HG03280 (cell line): Measurements from ENCODE around the gene YWHAQ.

Source experiments
- ATAC-seq: cut with Tn5 transposase; IDR thresholded peaks from one replicate; pipeline ENCODE4 v1.9.1; 2021; ENCODE audit warnings: mild to moderate bottlenecking, moderate library complexity; ENCODE audit not compliant: unreplicated experiment

The YWHAQ gene

DNA sequence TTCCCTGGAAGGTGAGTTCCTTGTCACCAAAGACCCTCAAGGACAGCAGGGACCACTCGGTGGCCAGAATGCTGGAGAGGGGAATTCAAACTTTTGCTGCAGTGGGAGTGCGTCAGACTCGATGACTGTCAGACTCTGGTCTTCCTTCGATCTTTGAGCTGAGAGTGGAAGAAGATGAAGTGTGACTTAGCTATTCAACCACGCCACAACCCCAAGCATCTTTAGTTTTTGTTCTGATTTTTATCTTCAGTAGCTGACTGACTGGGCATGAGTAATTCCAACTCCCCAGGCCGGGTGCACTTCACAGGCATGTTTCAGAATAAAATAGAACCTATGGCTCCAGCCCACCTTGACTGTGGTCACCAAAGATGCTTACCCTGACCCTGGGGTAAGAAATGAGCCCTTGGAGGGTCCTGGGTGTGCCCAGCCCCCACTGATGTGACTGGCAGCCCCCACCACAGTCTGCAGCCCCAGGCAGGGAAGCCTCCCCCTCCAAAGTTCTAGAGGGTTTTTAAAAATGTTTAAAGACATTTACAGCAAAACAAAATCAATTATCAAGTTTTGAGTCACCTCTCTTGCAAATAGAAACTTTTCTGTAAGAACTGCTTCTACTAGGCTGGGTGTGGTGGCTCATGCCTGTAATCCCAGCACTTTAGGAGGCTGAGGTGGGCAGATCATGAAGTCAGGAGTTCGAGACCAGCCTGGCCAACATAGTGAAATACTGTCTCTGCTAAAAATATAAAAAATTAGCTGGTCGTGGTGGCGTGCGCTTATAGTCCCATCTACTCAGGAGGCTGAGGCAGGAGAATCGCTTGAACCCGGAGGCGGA, 24.9 kb upstream of the YWHAQ start:
- ATAC-seq = no peak

DNA sequence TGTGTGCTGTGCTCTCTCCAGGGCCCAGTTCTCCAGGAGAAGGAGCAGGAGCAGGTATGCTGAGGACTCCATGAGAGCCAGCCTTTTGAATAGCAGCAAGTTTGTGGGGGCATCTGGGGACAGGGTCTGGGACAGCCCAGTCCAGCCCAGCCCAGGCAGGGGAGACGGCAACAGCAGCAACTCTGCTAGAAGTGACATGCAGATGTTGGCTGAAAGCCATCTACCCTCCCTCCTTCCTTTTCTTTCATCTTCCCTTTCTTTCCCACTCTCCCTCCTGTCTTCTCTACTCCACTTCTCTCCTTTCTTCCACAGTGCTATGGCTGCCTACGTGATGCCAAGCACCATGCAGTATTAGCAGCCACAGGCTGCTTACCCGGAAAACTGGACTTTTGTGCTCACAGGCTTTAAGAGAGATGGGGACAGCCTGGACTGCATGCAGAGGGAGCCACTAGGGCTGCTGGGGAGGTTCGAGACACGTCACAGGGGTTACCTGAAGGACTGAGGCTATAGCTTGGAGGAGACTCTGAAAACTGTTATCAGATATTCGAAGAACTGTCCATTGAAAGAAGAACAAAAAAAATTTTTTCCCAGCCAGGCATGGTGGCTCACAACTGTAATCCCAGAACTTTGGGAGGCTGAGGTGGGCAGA, 23.8 kb upstream of the YWHAQ start:
- ATAC-seq = no peak

- ATAC-seq = no peak
Measured at GRCh38 chr2:9653485-9654271, 22.9 kb upstream of the YWHAQ start.

- no peak for ATAC-seq
Measured at GRCh38 chr2:9652898-9653479, 22.2 kb upstream of the YWHAQ start.

DNA sequence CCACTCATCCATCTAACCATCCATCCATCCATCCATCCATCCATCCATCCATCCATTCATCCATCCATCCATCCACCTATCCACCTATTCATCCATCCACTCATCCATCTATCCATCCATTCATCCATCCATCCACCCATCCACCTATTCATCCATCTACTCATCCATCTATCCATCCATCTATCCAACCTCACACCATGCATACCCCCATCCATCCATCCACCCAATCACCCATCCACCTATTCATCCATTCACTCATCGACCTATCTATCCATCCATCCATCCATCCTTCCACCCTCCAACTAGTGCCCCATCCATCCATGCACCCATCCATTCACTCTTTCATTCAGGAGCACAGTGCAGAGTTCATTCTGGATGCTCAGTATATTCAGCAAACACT, 21.5 kb upstream of the YWHAQ start:
- no peak for ATAC-seq

GRCh38 chr2:9650119-9650821, 19.5 kb upstream of the YWHAQ start:
- no peak for ATAC-seq

- ATAC-seq = no peak
Measured at GRCh38 chr2:9649261-9649660, 18.5 kb upstream of the YWHAQ start.

DNA sequence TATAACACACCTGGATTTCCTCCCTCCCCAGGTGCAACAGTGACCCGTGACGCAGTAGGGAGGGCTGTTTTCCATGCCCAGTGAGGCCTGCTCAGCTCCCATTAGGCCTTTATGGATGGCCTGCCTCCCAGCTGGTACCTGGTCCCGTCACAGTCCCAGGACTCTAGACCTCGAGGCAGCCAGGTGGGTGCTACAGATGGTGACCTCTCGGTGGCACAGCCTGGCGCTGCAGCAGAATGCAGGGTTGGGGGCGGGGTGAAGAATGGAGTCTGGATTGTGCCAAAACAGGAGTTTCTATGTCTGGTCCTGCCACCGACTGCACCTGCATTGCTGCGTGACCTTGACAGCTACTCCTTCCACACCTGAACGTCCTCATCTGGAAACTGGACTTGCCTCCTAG, 18.0 kb upstream of the YWHAQ start:
- ATAC-seq = no peak

DNA sequence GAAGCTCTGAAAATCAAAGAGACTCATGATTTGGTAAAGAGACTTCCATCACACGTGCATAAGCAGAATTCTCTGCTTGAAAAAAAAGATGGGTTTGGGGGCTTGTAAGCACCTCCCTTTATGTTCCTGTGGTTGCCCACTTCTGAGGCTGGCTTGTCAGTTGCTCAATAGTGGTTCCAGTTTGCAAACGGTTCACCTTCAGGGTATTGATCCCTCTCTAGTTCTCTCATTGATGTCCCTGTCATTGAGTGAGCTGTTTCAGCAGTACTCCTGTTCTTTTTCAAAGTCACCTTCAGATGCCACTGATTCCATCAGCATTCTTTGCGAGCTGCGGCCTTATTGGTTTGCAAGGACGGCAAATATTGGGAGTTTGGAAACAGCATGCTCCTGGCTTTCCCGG, 17.1 kb upstream of the YWHAQ start:
- no peak for ATAC-seq

DNA sequence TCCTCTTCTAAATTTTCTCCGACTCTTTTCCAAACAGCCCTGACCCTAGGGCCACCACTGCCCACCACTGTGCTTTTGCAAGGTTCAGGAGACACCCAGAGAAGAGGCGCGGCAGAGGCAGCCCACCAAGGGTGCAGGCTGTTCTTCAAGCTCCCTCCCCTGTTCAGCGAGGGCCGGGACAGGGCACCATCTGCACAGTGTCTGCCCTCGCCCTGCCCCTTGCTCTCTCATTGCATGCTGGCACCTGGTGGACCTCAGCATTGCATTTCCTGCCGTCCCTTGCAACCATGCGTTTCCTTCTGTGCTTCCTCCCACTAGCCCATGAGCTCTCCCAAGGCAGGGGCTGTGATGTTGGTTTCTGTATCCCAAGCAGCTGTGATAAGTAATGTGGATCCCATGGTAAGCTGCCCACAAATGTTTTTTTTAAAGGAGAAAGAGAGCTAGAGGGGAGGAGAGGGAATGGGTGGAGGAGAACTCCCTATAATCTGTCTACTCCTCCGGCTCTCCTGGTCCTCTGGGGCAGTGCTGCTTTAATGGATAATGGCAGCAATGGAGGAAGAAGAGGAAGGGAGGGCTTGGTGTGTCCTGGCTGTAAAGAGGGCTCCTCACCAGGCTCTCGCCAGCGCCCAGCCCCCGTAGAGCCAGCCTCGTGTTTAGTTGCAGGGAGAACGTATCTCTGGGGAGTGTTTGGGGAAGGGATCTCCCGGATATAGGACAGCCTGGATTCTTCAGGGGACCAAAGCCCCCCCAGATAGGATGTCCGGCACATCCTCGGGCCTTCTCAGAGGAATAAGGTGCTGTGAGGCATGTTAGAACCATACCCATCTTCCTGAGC, 15.6 kb upstream of the YWHAQ start:
- ATAC-seq = no peak

DNA sequence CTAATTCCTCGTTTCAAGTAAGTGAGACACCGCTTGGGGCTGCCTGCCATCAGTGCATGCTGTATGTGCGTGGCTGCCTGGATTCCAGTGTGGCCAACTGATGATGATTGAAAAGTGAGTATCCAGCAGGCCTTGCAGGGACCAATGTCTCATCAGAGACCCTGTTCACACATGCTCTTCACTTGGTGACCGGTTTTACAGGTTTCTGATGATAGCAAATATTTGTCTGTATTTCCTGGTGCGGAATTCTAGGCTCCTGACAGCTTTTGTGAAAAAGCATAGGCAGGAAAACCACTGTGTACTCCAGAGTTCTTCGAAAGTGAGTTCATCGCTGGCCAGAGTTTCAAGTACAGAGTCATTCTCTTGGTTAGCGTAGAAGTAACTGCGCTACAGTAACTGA, 13.8 kb upstream of the YWHAQ start:
- no peak for ATAC-seq

DNA sequence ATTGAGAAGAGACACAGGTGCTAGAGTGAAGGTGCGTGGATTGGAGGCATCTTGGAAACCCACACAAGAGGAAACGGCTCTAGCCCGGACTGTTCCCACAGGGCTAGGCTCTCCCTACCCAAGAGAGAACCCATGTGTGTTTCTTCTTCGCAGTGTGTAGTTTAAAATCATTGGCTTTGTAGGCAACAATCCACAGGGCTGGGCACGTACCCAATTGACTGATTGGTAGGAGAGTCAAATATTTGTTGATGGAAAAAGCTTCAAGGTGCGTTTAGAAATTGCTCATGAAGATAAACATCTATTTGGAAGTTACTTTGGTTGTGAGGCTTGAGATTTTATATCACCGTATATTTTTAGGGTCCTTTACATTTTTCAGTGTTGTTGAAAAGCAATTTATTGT, 13.2 kb upstream of the YWHAQ start:
- ATAC-seq = no peak

- no peak for ATAC-seq
Measured at GRCh38 chr2:9641641-9642040, 10.8 kb upstream of the YWHAQ start.

GRCh38 chr2:9640403-9641104, 9.8 kb upstream of the YWHAQ start:
- ATAC-seq = no peak

DNA sequence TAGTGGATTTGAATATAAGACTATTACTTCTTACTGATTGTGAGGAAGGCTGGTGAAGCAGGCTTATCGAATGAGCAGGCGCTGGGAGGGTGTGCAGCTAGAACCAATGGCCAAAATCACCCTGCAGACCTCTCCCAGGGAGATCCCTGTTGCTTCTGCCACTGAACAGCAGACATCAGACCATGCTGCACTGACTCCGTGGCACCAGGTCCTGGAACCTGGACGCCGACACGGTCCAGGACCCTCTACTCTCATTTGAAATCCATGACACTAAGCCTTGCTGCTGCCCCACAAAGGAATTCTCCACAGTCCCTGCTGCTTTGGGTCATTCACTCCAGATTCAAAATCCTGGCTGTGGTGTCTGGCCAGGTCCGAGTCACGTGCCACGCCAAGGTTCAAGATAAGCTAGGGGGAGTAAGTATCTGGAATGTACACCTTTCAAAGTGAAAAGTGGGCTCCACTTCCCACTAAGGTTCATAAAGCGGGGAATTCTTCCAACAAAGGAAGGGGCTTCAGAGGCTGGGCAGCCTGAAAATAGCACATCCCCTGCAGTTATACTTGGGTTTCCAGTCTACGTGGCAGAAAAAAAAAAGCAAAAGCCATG, 9.0 kb upstream of the YWHAQ start:
- no peak for ATAC-seq

DNA sequence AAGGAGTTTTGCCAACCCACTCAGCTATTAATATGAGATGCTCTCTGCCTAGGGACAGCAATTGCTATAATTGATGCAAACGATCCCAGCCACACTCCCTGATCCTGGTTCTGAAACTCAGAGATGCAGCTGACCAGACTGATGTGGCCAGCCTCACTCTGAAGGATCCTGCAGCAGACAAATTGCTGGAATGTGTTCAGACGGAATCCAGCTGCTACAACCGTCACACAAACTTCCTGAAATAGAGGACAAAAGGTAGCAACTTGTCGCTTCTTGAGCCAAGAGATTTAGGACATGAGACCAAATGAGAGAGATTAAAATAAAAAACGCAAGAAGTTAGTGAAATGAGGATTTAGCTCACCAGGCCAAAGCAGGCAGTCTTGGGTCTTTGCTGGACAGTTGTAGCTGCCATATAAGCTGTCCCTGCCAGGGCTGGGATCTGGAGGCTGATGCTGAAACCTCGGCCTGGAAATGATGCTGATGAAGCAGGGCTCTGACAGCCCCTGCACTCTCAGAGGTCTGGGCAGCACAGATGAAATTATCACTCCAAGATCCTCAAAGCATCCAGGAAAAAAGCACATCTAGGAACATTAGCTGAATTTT, 8.3 kb upstream of the YWHAQ start:
- no peak for ATAC-seq

- ATAC-seq = no peak
Measured at GRCh38 chr2:9638532-9638931, 7.7 kb upstream of the YWHAQ start.

DNA sequence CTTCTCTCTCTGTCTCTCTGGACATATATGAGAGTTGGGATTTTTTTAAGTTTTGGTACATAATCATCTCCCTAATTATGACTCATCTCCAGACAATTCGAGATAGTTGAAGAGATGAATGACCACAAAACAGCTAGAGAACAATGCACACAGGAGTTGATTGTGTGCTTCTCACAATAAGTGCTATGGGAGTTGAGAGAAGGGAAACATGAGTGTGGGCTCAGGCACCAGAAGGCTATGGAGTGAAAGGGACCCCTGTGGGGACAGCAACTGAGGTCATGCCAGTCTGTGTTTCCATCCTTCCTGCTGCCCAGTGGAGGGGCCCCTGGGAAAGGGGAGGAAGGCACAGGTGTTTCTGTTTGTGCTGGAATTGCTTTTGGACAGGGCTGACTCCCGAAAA, 6.5 kb upstream of the YWHAQ start:
- ATAC-seq = no peak

- ATAC-seq = no peak
Measured at GRCh38 chr2:9634133-9634532, 3.3 kb upstream of the YWHAQ start.
